GM12891 (cell line): ENCODE data around the gene EML4.

Experiments
- PAX5 ChIP-seq: IDR thresholded peaks from 2 replicates; pipeline ENCODE4 v1.6.1; 2011; ENCODE audit warnings: low read length, moderate library complexity, mild to moderate bottlenecking; ENCODE audit not compliant: insufficient read depth, severe bottlenecking
- POLR2A ChIP-seq: IDR thresholded peaks from 2 replicates; pipeline ENCODE4 v1.6.1; 2011; ENCODE audit warnings: low read depth, low read length, control low read depth
- POLR2AphosphoS5 ChIP-seq: IDR thresholded peaks from 2 replicates; pipeline ENCODE4 v1.6.1; 2011; ENCODE audit warnings: low read depth, low read length, control low read depth
- SPI1 ChIP-seq: IDR thresholded peaks from 2 replicates; pipeline ENCODE4 v1.6.1; 2011; ENCODE audit warnings: low read depth, low read length, control low read depth
- TAF1 ChIP-seq: IDR thresholded peaks from 2 replicates; pipeline ENCODE4 v1.6.1; 2011; ENCODE audit warnings: low read depth, low read length, control low read depth

- TF ChIP-seq POLR2A (no peak), TAF1 (no peak), POLR2AphosphoS5 (no peak), SPI1 (no peak), PAX5 (no peak)
These were observed 101.6 kb downstream of the EML4 start for GRCh38 chr2:42270757-42271156.
